Measurements from ENCODE around the gene EPS8.
"Not testable (repeated sequence)": the region's sequence is repeated elsewhere in the genome, so short reads cannot be mapped to it uniquely, and the experiment has no call there.

The EPS8 gene

DNA sequence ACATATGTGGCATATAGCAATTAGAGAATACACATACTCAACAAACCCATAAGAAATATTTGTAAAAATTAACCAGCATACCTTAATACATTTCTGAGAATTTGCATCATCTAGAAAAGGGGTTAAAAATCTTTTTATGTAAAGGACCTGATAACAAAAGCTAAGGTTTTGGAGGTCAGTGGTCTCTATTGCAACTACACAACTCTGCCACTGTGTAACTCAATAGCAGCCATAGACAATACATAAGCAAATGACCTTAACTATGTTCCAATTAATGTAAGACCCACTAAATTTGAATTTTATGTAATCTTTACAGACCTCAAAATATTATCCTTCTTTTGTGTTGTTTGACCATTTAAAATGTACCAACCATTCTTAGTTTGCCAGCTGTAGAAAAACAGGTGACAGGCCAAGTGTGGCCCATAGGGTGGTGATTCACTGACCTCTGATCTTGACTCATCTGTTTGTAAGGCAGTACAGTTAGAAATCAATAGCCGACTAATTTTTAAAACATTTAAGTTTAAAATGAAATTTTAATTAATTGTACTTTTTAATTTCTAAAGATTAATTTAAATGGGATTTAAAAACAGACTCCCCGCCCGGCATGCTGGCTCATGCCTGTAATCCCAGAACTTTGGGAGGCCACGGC, 7.4 kb upstream of the EPS8 start:
- DNase-seq: no peak

DNA sequence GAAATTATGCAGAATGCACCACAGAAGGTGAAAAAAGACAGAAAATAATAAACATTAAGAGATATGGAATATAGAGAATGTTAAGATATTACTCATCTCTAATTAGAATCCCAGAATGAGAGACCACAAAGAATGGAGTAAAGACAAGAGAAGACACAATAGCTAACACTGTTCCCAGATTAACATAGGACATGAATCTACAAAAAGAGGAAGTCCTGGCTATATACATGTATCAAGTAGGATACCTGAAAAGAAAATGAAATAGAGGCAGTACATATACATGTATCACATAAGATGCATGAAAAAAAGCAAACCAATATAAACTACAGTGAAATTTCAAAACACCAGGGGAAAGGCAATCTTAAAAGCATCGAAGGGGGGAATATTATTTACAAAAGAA, 5.6 kb upstream of the EPS8 start:
- DNase-seq: peak; percentile 38

DNA sequence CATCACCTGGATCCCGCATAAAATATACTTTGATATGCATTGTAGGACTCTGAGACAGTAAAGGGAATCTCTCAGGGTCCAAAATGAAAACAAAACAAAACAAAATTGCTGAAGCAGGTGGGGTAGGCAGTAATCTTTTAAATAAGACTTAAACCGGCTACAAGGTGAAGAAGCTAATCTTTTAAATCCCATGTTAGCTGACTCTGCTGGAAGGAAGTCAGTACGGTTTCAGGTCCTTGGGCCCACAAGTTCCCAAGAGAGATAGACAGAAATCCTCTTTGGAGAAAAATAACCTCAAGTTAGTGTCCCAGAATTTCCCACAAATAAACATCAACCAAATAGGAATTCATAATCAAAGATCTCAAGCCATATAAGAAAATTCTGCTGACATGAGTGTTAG, 5.0 kb upstream of the EPS8 start:
- DNase-seq: no peak

DNA sequence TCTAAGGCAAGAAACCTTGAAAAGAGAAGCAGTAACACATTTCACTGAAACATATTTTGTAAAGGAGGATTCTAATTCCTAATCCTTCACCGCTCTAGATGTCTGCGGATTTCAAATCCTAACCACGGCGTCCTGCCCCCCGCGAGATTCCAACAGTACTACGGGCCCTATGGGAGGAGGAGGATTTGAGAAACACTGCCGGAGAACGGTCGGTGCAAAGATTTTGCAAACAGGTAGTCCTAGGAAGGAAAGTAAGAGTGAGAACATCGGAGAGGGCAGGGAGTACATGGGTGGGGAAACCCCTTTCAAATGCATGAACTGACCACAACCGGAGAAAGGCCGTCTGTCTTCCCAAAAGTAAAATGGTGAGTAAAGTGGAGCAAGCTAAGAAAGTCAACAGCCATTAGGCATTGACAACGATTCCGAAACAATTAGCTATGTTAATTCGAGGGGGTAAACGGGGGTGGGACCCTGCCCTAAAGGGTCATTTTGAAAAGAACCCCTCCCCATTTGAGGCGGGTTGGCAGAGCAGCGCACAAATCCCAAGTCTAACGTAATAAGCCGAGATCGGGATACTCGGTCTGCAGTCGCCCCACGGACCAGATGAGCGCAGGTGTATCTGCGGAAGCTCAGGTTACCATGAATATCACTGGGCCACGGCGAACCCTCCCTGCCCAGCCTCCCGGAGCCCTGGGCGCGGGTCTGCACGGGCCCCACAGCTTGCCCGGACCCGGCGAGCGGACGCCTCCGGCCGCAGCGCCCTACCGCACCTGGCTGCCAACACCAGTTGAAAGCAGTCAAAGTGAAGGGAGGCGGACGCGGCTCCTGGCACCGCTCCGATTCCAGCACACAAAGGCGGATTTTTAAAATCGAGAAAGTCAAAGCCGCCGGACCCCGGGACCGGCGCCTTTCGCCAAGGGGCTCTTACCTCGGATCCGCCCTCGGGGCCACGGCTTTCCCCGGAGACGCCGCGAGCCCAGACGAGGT, 662 bp downstream of the EPS8 start:
- peak; percentile 65 for DNase-seq

DNA sequence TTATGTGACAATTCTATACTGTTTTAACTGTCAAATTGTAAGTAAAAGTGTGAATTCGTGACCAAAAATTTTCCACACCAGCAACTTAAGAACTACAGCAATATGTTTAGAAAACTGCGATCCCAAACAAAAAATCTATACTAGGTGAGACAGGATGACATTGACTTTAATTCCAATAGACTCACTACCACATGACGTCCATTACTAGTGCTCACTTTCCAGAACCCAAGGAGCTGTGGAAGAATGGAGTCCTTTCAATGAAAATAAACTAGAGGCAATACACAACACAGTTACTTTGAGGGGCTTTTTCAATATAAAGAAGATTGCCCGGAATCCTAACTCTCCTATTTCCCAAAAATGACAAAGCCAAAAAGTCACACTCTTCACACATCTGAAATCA, 1.4 kb downstream of the EPS8 start:
- no peak for DNase-seq

DNA sequence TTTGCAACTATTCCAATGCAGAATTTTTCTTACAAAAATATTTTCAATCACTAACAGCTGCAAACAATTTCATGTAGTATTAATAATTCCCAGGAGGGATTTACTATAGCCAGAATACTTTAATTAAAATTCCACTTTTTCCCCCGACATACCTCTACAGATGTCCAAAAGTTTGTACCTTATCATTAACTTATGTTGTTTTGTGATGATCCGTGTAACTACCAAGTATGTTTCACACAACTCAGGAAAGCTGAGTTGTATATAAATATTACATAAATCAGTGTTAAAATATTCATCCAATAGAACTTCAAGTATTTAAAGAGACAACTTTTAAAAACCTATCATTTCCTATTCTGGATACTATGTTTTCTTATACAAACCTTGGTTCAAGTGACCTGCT, 2.4 kb downstream of the EPS8 start:
- no peak for DNase-seq

DNA sequence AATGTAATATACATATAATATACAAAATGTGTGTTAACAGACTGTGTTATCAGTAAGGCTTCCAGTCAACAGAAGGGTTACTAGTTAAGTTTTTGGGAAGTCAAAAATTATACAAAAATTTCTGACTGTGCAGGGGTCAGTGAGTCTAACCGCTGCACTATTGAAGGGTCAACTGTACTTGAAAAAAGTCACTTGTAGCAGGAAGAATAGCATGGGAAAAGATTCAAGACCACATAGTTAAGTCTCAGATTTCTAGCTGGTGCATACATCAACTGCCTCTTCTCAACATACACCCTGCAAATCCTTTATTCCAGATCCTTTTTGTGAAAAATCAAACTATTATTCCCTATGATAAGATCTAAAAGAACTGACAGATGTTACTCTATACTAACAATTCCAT, 5.9 kb downstream of the EPS8 start:
- DNase-seq: no peak

DNA sequence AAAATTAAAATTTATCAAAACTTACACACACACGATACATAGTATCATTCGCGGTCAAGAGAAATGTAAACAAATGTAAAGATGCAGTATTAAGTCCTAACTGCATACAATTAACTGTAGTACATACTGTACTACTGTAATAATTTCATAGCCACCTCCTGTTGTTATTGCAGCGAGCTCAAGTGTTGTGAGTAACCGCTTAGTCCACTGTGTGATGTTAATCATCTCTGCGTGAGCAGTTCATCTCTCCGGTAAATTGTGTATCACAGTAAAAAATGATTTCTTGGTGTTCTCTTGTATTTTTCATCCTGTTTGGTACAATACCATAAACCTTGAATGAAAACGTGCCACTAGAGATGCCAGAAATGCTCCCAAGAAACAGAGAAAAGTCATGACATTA, 6.5 kb downstream of the EPS8 start:
- no peak for DNase-seq

DNA sequence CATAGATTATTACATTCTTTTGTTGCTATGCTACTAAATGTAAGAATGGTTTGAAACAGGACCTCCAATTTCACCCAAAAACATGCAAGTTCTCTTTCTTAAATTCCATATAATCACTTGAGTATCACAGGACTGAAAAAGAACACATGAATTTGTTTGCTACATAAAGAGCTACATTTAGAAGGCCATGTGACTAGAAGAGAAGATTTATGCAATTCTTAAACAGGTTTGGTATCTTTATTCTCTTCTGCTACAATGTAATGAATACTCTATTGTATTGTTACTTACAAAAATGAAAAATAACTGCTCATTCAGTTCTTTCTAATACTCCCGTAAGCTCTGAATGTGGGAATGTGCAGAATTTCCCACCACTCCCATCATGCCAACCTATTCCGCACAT, 9.3 kb downstream of the EPS8 start:
- no peak for DNase-seq

DNA sequence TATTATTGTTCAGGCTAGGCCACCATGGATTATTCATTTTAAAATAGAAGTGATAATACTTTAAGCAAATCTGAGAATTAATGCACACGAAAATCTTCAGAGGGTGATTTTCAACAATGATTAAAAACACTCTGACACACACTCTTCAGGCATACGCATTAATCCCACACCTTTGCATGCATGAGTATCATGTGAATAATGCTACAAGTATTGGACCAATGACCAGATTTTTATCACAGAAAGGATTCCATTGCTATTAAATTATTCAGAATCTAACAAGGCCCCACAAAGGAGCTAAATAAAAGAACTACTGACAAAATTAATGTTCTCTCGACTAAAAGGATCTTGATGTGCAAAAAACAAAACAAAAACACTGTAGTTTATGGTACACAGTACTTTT, 11.1 kb downstream of the EPS8 start:
- no peak for DNase-seq

DNA sequence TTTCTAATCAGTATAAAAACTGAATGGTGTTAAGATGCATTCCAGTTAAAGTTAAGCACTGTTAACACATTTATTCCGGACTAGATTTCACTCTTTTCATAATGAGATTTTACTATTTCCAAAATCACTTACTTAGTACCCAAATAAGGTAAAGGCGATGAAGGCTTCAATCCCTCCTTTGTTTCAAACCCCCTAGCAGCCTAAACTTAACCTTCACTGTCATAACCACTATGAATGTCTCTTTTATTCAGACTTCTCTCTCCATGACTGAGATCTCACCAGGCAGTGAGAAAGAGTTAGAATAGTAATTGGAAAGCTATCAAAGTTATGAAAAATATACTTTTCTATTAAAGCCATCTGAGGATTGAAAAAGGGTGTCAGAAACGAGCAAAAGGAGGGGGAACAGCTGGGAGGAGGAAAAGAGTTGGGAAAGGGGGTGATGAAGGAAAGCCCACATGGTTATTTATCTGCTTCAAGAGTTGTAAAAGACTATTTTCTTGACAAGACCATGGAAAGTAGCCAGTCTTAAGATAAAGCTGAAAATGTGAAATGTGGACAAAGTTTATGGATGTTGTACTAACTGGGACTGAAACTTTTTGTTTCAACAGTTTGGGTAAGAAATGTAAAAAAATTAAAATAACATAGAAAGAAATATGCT, 11.7 kb downstream of the EPS8 start:
- DNase-seq: no peak

DNA sequence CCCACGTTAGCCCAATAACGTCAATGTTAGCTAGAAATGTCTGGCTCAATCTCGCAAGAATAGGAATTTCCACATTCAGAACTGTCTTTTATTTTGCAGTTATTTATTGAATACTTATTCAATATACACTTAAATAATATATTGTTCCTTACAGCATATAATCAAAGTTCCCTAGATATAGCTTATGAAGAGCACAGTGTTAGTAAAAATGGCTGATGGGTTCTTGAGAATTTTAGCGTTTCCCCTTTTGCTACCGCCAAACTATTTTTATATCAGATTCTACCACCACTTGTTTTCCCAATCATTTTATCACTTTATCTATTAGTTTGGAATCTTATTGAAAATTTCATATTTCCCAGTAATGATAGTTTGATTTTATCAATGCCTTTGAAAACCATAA, 12.7 kb downstream of the EPS8 start:
- no peak for DNase-seq

DNA sequence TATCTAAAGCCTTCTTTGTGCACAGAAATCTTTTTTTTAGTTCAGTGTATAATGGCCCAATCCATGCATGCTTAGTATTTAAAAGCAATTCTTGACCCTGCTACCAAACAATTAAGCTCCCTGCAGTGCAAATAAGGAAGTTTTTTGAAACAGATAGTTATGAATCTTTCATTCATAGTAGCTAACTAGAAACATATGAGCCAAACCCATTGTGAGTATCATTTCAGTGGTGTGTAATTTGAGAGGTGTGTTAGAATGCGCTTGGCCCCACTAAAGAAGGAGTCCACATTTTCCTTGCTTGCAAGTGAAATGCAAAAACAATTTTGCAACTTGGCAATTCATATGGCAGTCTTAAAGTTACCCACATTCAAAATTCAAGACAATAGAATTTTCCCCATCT, 14.4 kb downstream of the EPS8 start:
- DNase-seq: no peak

DNA sequence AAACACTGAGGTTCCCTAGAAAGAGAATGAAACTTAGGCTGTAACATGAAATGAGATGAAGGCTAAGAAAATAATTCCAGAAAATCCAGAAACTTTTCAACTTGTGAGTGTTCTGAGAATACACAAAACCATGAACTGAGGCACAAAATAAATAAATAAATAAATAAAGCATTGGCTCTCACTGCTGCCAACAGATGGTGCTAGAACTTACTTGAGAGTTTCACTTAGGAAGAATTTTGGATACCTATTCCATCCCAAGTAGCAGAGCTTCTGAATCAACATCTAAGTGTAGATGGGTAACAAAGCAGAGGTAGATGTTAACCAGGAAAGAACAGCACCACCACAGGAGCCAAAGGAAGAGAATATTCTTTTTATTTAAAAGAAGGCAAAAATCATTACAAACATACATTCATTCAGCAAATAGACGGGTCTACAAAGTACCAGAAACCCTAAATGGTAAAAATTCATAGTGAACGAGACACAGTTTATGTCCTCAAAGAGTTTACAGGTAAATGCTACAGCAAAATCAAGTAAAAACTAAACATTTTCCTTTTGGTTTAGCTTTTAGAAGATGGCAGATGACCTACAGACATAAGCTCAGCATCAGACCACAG, 16.7 kb downstream of the EPS8 start:
- peak; percentile 51 for DNase-seq

DNA sequence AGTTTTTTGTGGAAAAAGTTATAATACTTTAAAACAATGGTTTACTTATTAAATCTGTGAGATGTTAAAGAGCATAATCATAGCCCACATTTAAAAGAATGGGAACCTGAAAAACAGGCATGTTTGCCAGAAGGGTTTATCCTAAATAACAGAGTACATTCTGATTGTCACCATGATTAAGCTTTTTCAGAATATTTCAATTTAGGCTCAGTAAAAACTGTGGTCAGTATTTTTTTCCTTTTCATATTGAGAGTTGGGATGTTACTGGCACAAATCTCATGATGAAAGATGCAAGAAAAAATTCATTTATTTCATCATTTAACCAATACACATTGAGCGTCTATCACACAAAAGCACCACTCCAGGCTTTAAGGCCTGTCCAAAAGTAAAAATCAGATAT, 18.6 kb downstream of the EPS8 start:
- no peak for DNase-seq

DNA sequence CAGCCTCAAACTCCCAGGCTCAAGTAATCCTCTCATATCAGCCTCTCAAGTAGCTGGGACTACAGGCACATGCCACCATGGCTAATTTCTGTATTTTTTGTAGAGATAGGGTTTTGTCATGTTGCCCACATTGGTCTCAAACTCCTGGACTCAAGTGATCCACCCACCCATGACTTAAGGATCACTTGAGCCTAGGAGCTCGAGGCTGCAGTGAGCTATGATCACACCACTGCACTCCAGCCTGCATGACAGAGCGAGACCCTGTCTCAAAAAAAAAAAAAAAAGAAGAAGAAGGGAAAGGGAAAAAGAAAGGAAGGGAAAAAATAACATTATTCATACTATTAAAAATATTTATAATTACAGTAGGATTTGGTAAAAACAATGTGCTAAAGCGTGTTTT, 19.2 kb downstream of the EPS8 start:
- no peak for DNase-seq

DNA sequence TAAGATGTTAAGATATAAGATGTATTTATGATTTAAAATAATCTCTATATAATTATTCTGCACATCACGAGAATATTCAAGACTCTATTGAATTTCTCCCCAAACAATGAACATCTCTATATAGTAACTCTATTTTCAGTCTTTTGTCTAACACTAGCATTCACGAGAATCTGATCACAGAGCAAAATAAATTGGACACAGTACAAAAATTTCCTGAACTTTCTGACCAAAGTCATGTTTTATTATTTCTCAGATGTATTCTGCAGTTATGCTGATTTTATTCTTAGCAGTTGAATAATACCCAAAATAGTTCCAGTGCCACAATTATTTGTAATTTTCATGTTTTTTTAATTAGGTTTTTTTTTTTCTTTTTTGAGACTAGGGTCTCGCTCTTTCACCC, 19.6 kb downstream of the EPS8 start:
- DNase-seq: no peak

DNA sequence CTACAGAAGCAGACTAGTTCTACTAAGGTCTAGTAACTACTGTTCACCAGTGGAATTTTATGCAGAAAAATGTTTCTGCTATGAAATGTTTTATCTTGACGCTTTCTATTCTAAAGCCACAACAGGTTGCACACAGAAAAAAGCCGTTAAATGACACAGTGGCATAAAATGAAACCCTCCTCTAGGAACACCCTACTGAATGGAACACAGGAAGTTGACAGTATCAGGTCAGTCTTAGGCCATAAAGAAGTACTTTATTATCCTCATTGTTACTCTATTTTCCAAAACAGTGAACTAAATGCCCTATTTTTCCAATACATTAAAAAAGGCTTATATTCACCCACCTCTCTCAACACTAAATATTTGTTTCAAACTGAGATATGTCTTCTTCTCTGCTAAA, 21.9 kb downstream of the EPS8 start:
- peak; percentile 36 for DNase-seq

DNA sequence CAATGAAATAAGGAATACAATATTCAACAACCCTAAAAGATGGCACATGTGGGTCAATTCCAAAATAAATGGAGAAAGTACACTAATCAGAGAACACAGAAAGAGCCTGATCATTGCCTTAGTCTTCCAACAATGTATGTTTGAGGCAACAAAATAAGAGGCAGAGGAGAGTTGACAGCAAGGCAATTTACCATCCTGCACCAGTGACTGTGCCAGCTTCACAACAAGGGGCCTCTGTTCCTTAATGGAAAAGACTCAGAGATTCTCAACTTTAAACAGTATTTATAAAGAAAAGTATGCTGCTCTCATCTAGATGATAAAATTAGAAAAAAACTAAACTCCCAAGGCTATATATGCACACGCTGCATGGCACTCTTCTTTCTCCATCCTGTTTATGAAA, 25.9 kb downstream of the EPS8 start:
- DNase-seq: no peak

DNA sequence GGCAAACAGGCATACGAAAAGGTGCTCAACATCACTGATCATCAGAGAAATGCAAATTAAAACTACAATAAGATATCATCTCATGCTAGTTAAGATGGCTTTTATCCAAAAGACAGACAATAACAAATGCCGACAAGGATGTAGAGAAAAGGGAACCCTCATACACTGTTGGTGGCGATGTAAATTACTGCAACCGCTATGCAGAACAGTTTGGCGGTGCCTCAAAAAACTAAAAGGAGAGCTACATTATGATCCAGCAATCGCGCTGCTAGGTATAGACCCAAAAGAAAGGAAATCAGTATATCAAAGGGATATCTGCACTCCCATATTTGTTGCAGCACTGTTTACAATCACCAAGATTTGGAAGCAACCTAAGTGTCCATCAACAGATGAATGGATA, 27.0 kb downstream of the EPS8 start:
- not testable (repeated sequence) for DNase-seq

DNA sequence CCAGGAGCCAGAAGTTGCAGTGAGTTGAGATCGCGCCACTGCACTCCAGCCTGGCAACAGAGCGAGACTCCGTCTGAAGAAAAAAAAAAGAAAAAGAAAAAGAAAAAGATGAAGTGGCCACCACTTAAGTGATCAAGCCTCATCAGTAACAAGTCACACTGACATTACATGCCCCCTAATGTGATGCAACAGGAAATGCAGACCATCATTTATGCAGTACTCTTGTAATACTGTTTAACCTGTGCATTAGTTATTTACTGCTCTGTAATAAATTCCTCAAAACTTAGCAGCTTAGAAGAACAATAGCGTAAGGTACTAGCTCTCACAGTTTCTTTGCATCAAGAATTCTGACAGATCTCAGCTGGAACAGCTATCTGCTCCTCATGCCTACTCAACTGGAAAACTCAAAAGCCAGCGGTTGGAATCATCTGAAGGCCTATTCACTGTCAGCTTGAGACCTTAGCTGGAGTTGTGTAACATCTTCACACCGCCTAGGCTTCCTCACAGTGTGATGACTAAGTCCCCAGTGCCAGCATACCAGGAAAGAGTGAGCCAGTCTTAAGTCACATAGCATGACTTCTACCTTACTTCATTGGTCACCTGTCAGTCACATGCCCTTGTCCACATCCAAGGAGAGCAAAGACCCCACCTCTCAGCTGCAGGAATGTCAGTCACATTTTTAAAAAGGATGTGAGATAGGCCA, 31.5 kb downstream of the EPS8 start:
- DNase-seq: peak; percentile 53

DNA sequence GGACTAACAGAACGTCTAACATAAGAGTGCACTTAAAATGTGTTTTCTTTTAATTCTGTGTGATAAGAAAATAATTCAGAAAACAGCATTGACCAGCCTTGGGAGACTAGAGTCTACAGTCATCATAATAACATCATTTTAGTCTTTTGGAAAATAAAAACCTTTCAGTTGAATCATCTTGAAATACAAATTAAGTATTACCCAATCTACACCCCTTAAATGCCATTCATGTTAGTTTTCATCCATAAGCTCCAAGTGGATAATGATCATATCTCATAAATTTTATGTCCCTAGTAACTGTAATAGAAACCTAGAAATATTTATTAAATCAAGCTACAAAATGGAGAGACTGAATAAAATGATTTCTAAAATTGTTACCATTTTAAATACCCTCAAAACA, 32.4 kb downstream of the EPS8 start:
- no peak for DNase-seq

DNA sequence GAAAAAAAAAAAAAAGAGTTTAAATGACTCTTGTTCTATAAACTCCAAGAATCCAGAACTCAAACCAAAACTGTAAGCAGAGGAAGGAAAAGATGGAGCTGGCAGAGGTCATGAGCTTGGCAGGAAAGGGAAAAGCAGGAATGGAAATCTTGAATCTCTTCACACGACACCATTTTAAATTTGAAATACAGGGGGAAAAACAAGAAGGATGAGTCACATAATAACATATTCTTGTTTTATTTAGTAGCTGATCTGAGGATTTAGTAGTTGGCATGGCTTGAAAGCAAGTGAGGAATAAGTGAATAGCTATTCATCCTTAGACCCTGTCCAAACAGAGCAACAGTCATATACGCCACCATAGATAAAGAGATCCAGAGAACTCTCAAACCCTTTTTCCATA, 35.0 kb downstream of the EPS8 start:
- no peak for DNase-seq
